Neural crest cell (in vitro differentiated cells): ENCODE results near the gene ATAD5. TPM values are rescaled to one million over a fixed set of nuclear protein-coding genes. Genes with fewer than 3 reads are reported as not detected.
"Not testable (repeated sequence)": the region's sequence is repeated elsewhere in the genome, so short reads cannot be mapped to it uniquely, and the experiment has no call there.

Experiments used
- DNase-seq: peaks from one replicate; pipeline ENCODE4 v3.0.0; 2021; ENCODE audit warnings: low read depth, mixed read lengths, low spot score
- H3K27ac Mint-ChIP-seq: one replicate; pipeline ENCODE4 v1.8.0; 2021; ENCODE audit warnings: mild to moderate bottlenecking, mixed read lengths; ENCODE audit not compliant: unreplicated experiment
- H3K27me3 Mint-ChIP-seq: 2 replicates; pipeline ENCODE4 v1.8.0; 2021; ENCODE audit warnings: low read depth, mild to moderate bottlenecking, mixed read lengths
- H3K36me3 Mint-ChIP-seq: 2 replicates; pipeline ENCODE4 v1.8.0; 2021; ENCODE audit warnings: low read depth, mild to moderate bottlenecking, mixed read lengths
- H3K4me1 Mint-ChIP-seq: 2 replicates; pipeline ENCODE4 v1.8.0; 2021; ENCODE audit warnings: mixed read lengths
- H3K4me3 Mint-ChIP-seq: one replicate; pipeline ENCODE4 v1.8.0; 2021; ENCODE audit warnings: mild to moderate bottlenecking, mixed read lengths
- H3K9me3 Mint-ChIP-seq: 2 replicates; pipeline ENCODE4 v1.8.0; 2021; ENCODE audit warnings: mixed read lengths
- CTCF ChIP-seq: fragments of 200-600 bp; sonication (generic); conservative IDR thresholded peaks from 2 replicates; pipeline ENCODE4 v1.5.0; 2021; ENCODE audit warnings: antibody characterized with exemption, mild to moderate bottlenecking
- total RNA-seq: library from RNA; stranded (reverse); gene quantifications from 2 replicates; pipeline ENCODE4 v1.2.1, GENCODE V29; 2021

ATAD5 gene
- total RNA-seq, 1 donor from 2014 or later, result 24.0 TPM

DNA sequence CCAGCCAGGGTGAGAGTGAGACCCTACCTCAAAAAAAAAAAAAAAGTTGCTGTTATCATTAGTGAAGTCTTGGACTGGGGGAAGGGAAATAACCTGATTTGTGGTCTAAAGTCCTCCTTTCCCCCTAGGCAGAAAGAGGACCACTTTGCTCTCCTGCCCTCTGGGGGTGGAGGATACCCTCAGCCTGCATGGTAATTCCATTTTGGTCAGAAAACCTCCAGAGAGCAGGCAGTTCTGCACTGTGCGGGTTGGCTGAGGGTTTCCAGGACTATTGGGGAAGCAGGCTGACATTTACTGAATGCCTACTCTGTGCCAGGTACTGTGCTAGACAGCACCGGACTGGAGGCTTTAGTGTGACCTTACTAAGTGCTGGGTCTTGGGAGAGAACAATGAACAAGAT, 92.6 kb downstream of the ATAD5 start:
- no peak for TF ChIP-seq CTCF
- no peak overlapping the region for H3K4me3 Mint-ChIP-seq
- H3K9me3 Mint-ChIP-seq, result no peaks in the 10 kb centered on the region
- no peak for DNase-seq
- H3K36me3 Mint-ChIP-seq, result no peaks in the 10 kb centered on the region
- peaks cover 21% of the 10 kb centered on the region for H3K4me1 Mint-ChIP-seq
- H3K27me3 Mint-ChIP-seq, result peaks cover 75% of the 10 kb centered on the region
- no peak overlapping the region for H3K27ac Mint-ChIP-seq

DNA sequence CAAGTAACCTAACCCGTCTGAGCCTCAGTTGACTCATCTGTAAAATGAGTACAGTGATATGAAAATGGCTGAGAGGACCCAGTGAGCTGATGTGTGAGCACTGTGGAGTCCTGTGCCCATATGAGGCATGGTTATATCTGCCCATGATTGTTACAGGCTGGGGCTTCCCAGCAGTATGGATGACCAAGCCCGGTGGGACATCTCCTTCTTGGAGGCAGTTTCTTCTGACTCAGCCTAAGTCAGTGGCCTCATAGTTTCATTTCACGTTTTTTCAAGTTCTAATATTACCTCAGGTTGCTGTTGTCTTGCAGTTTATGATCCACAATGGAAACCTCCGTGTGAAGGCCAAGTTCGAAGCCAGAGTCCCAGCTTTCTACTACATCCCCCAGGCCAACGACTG, 94.8 kb downstream of the ATAD5 start:
- TF ChIP-seq CTCF, result no peak
- Mint-ChIP-seq H3K27me3 (peaks cover 58% of the 10 kb centered on the region), H3K4me1 (peaks cover 6% of the 10 kb centered on the region), H3K27ac (no peak overlapping the region), H3K9me3 (no peaks in the 10 kb centered on the region), H3K4me3 (no peak overlapping the region), H3K36me3 (no peaks in the 10 kb centered on the region)
- DNase-seq, result no peak

DNA sequence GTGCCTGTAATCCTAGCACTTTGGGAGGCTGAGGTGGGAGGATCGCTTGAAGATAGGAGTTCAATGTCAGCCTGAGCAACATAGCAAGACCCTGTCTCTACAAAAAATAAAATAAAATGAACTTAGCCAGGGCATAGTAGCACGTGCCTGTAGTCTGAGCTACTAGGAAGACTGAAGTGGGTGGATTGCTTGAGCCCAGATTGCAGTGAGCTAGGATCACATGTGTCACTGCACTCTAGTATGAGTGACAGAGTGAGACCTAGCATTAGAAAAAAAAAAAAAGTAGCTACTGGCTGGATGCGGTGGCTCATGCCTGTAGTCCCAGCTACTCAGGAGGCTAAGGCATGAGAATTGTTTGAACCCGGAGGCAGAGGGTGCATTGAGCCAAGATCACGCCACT, 96.0 kb downstream of the ATAD5 start:
- no peak overlapping the region for H3K4me3 Mint-ChIP-seq
- no peak for DNase-seq
- no peak overlapping the region for H3K27ac Mint-ChIP-seq
- H3K9me3 Mint-ChIP-seq, result no peaks in the 10 kb centered on the region
- no peaks in the 10 kb centered on the region for H3K36me3 Mint-ChIP-seq
- TF ChIP-seq CTCF, result no peak
- H3K27me3 Mint-ChIP-seq, result peaks cover 49% of the 10 kb centered on the region
- peaks cover 3% of the 10 kb centered on the region for H3K4me1 Mint-ChIP-seq

DNA sequence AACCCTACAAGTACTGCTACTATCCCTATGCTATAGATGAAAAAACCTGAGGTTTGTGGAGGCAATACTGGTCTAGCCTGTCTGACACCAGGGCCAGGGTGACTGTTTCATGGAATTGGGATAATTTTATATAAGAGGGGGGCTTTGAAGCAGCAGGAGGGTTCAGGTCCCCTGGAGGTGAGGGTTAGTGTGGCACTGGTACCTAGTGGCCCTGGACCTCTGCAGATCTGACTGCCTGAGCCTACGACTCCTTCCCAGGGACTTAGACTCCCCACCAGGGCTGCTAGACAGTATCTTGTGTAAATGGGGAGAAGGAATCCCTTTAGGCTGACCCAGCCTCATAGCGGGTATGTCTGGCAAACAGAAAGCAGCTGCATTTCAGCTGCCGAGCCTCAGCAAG, 96.8 kb downstream of the ATAD5 start:
- Mint-ChIP-seq H3K27me3 (peaks cover 41% of the 10 kb centered on the region), H3K27ac (no peak overlapping the region), H3K9me3 (no peaks in the 10 kb centered on the region), H3K4me1 (no peaks in the 10 kb centered on the region), H3K4me3 (no peak overlapping the region), H3K36me3 (no peaks in the 10 kb centered on the region)
- no peak for TF ChIP-seq CTCF
- no peak for DNase-seq

DNA sequence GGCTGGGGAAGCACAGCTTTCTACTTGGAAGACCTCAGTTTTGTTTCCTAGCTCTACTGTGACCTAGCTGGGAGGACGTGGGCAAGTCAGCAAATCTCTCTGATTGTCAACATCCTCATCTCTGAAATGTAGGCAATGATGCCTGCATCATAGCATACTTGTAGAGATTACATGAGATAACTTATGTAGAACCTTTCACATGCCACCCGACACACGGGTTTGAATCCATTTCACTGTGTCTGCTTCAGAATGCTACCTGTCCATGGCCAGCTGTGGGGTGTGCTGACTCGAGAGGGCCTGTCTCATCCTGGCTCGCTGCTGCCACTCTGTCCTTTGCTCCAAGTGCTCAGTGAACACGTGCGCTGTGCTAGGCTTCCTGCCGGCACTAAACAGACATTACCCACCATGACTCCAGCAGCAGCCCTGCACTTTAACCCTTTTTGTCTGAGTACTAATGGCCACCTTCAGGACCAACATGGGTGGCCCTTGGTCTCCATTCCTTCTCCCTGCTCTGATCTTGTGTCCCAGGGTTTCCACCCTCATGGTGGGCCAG, 97.4 kb downstream of the ATAD5 start:
- Mint-ChIP-seq H3K36me3 (no peaks in the 10 kb centered on the region), H3K9me3 (no peaks in the 10 kb centered on the region), H3K27me3 (peaks cover 35% of the 10 kb centered on the region), H3K4me3 (no peak overlapping the region), H3K27ac (no peak overlapping the region), H3K4me1 (no peaks in the 10 kb centered on the region)
- no peak for DNase-seq
- TF ChIP-seq CTCF, result no peak

GRCh38 chr17:30929861-30930260, 98.1 kb downstream of the ATAD5 start:
- DNase-seq, H3K9me3 Mint-ChIP-seq, H3K4me3 Mint-ChIP-seq, H3K4me1 Mint-ChIP-seq, H3K27ac Mint-ChIP-seq, H3K36me3 Mint-ChIP-seq: not testable (repeated sequence)
- peaks cover 28% of the 10 kb centered on the region for H3K27me3 Mint-ChIP-seq
